GM12878 (cell line): ENCODE results near the gene CLEC20A.

ENCODE experiments used
- HDGF ChIP-seq: fragments of 450-650 bp; IDR thresholded peaks from 2 replicates; pipeline ENCODE4 v1.6.1; 2016; ENCODE audit warnings: antibody characterized with exemption
- TF ChIP-seq, protein P1 (sequence below): IDR thresholded peaks from 2 replicates; pipeline ENCODE4 v1.6.1; 2012; ENCODE audit warnings: low read depth, low read length, improper control_type of control experiment

GRCh38 chr1:178506177-178506576, 9.4 kb upstream of the CLEC20A start:
- TF ChIP-seq HDGF = no peak
- TF ChIP-seq, protein P1, sequence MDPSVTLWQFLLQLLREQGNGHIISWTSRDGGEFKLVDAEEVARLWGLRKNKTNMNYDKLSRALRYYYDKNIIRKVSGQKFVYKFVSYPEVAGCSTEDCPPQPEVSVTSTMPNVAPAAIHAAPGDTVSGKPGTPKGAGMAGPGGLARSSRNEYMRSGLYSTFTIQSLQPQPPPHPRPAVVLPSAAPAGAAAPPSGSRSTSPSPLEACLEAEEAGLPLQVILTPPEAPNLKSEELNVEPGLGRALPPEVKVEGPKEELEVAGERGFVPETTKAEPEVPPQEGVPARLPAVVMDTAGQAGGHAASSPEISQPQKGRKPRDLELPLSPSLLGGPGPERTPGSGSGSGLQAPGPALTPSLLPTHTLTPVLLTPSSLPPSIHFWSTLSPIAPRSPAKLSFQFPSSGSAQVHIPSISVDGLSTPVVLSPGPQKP = no peak
